ENCODE data around the gene MYL5.

GRCh38 chr4:653080-653821 is 21.1 kb upstream of the MYL5 start:
- TF ChIP-seq HNF4A (conservative IDR thresholded peaks at IDR 0.05) (no peak), RAD21 (IDR thresholded peaks at IDR 0.05) (no peak), TAF1 (conservative IDR thresholded peaks at IDR 0.05) (no peak), CTCF (IDR thresholded peaks at IDR 0.05; ENCODE audit: low read depth, low read length, missing input control) (no peak), FOXA2 (IDR thresholded peaks at IDR 0.05) (no peak), MAX (IDR thresholded peaks at IDR 0.05) (no peak)
- TF ChIP-seq, protein P1, sequence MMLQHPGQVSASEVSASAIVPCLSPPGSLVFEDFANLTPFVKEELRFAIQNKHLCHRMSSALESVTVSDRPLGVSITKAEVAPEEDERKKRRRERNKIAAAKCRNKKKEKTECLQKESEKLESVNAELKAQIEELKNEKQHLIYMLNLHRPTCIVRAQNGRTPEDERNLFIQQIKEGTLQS (IDR thresholded peaks at IDR 0.05) = no peak

All from liver (tissue), 3 donors.